NCI-H1436 treated with DMSO at 0.1 percent for 48 hours (cell line): ENCODE measurements around the gene REXO4.
"Not testable (repeated sequence)": the region's sequence is repeated elsewhere in the genome, so short reads cannot be mapped to it uniquely, and the experiment has no call there.

ENCODE experiments used
- DNase-seq: peaks from one replicate; lab custom pipeline; 2025; lab: John Stamatoyannopoulos, UW

Gene REXO4

GRCh38 chr9:133417541-133418461 is at the start of gene REXO4:
REXO4 (minus strand) TSS chr9:133418010; CDS start chr9:133417844, 166 bp downstream.
- no peak for DNase-seq

- no peak for DNase-seq
These were observed 49.3 kb upstream of the REXO4 start for GRCh38 chr9:133467101-133467500.

GRCh38 chr9:133465984-133466383 is 48.2 kb upstream of the REXO4 start:
- DNase-seq, result no peak

- DNase-seq, result no peak
These were observed 46.8 kb upstream of the REXO4 start for GRCh38 chr9:133464638-133465037.

- no peak for DNase-seq
These were observed 46.2 kb upstream of the REXO4 start for GRCh38 chr9:133463864-133464615.

- no peak for DNase-seq
These were observed 45.5 kb upstream of the REXO4 start for GRCh38 chr9:133463234-133463863.

- DNase-seq, result no peak
These were observed 44.2 kb upstream of the REXO4 start for GRCh38 chr9:133461975-133462374.

- DNase-seq, result peak; percentile 42
These were observed 42.8 kb upstream of the REXO4 start for GRCh38 chr9:133460405-133461175.

- DNase-seq, result peak; percentile 97
These were observed 41.9 kb upstream of the REXO4 start, which contains the start of gene CACFD1 for GRCh38 chr9:133459476-133460404. CACFD1 (plus strand) TSS chr9:133459978; CDS start chr9:133460067, 89 bp downstream.

GRCh38 chr9:133458643-133459312 is 41.0 kb upstream of the REXO4 start:
- DNase-seq, result no peak

GRCh38 chr9:133457748-133458147 is 39.9 kb upstream of the REXO4 start:
- DNase-seq, result no peak

GRCh38 chr9:133457233-133457632 is 39.4 kb upstream of the REXO4 start:
- no peak for DNase-seq

GRCh38 chr9:133456409-133456808 is 38.6 kb upstream of the REXO4 start:
- DNase-seq, result no peak

GRCh38 chr9:133455936-133456335 is 38.1 kb upstream of the REXO4 start:
- DNase-seq, result no peak

GRCh38 chr9:133454943-133455673 is 37.3 kb upstream of the REXO4 start:
- DNase-seq, result no peak

GRCh38 chr9:133454325-133454724 is 36.5 kb upstream of the REXO4 start:
- DNase-seq, result no peak

- DNase-seq, result no peak
These were observed 35.8 kb upstream of the REXO4 start for GRCh38 chr9:133453651-133454050.

- DNase-seq, result no peak
These were observed 34.8 kb upstream of the REXO4 start for GRCh38 chr9:133452562-133452961.

GRCh38 chr9:133451865-133452264 is 34.1 kb upstream of the REXO4 start:
- not testable (repeated sequence) for DNase-seq
